Measurements from ENCODE around the gene THADA.
A peak's percentile ranks its signal among the peaks of the same experiment; 100 is the strongest.

The THADA gene

DNA sequence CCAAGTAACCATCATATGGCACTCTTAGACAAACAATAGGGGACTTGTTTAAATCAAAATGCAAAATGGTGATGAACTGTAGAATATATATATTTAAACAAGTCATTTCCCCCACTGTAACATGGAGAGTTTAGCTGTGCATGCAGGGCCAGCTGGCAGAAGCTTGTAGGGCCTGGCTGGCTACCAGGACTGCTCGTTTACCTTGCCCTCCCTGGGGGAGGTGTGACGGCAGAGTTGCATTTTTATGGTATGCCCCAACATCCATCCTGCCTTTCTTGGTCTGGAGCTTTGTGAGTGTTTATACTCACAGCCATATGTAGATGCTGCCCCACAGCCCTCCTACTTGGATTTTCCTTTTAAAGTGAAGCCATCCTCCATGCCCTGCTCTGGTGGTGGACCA lies 267.7 kb downstream of the THADA start:
- Histone ChIP-seq H3K9me3 (no peaks in the 10 kb centered on the region), H3K36me3 (no peaks in the 10 kb centered on the region), H3K27me3 (no peaks in the 10 kb centered on the region), H3K4me1 (ENCODE audit: control insufficient read depth in 1 of 2, insufficient read depth in 1 of 2, low read depth in 1 of 2, low read length in 1 of 2) (peaks cover 16 to 37% of the 10 kb centered on the region in 2 experiments), H3K27ac (no peak overlapping the region), H3K4me3 (ENCODE audit: low read depth in 1 of 2, low read length in 1 of 2) (no peak overlapping the region)
- no peak for TF ChIP-seq CTCF (IDR thresholded peaks at IDR 0.05)

GRCh38 chr2:43327119-43327518 lies 268.7 kb downstream of the THADA start:
- Histone ChIP-seq H3K27ac (peak overlapping the region; percentile 53), H3K27me3 (no peaks in the 10 kb centered on the region), H3K36me3 (no peaks in the 10 kb centered on the region), H3K4me3 (ENCODE audit: low read depth in 1 of 2, low read length in 1 of 2) (no peak overlapping the region), H3K4me1 (ENCODE audit: control insufficient read depth in 1 of 2, insufficient read depth in 1 of 2, low read depth in 1 of 2, low read length in 1 of 2) (peaks cover 10 to 26% of the 10 kb centered on the region in 2 experiments), H3K9me3 (no peaks in the 10 kb centered on the region)
- TF ChIP-seq CTCF (IDR thresholded peaks at IDR 0.05), result no peak

- TF ChIP-seq CTCF (IDR thresholded peaks at IDR 0.05), result no peak
- H3K4me1 ChIP-seq (ENCODE audit: control insufficient read depth in 1 of 2, insufficient read depth in 1 of 2, low read depth in 1 of 2, low read length in 1 of 2), result peaks cover 10 to 24% of the 10 kb centered on the region in 2 experiments
Observed at GRCh38 chr2:43326101-43326825, 269.6 kb downstream of the THADA start.

DNA sequence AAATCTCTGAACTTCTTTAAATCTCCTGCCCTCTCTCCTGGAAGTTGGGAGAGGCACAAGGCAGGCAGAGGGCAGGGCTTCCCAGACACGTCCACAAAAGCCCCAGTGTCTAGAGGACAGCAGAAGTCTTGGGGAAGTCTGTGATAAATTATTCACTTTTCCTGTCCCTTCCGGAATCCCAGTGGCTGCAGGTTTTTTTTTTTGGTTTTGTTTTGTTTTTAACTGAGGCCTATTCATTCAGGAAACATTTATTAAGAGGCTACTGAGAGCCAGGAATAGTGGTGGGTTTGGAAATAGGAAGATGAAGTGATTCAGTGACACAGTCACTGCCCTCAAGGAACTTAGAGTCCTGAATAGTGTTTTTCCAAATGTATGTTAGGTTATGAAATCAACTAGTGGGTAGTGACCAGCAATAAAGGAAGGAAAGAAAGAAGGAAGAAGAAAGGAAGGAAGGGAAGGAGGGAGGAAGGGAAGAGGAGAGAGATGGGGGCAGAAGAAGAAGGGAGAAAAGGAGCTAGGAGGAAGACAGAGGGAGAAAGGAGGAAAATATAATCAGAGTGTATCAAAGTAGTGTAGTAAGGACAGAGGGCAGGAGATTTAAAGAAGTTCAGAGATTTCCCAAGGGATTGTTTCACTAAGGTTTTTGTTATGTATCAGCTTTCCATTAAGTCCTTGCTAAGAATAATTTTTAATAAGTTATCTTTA lies 270.6 kb downstream of the THADA start:
- Histone ChIP-seq H3K27ac (no peak overlapping the region), H3K9me3 (no peaks in the 10 kb centered on the region), H3K36me3 (no peaks in the 10 kb centered on the region), H3K4me1 (ENCODE audit: control insufficient read depth in 1 of 2, insufficient read depth in 1 of 2, low read depth in 1 of 2, low read length in 1 of 2) (peaks cover 10 to 19% of the 10 kb centered on the region in 2 experiments), H3K27me3 (no peaks in the 10 kb centered on the region), H3K4me3 (ENCODE audit: low read depth in 1 of 2, low read length in 1 of 2) (no peak overlapping the region)
- TF ChIP-seq CTCF (IDR thresholded peaks at IDR 0.05), result no peak

More at GRCh38 chr2:43326101-43326825, 269.6 kb downstream of the THADA start:
- Histone ChIP-seq H3K27me3 (no peaks in the 10 kb centered on the region), H3K4me3 (ENCODE audit: low read depth in 1 of 2, low read length in 1 of 2) (no peak overlapping the region), H3K27ac (peak overlapping the region; percentile 53), H3K36me3 (no peaks in the 10 kb centered on the region), H3K9me3 (no peaks in the 10 kb centered on the region)

DNA sequence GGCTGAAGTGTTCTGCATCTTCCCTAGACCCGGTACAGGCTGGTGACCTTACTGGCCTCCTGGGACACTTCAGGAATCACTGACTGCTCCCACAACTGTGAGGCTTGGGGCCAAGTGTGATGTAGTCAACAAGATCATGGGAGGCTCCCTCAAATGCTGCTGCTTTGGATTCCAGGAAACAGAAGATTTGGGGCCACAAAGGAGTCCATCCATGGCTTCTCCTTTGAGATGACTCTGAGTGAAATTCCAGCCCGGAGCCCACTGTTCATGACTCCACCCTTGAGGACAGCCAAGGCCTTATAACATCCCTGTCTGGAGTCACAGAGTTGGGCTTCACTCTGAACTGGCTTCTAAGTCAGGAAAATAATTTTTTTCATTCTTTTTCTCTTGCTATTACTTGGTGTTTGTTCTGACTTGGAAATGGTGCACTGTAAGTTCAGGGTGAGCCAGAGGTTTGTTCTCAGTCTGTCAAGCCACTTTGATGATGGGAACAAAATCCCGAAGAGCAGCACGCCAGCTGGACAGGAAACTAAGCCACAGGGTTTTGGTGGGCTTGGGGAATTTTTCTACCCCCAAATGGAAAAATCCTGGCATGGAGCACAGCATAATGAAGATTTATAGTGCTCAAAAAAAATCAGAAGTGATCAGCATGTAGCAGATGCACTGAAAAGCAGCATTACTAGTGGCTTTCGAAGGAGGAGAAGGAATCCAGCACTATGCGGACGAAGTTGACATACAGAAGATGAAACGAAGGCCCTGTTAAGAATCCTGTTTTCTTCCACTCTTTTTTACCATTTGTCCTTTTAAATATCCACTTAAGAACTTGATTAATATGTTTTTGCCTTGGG lies 271.4 kb downstream of the THADA start:
- H3K4me1 ChIP-seq (ENCODE audit: control insufficient read depth in 1 of 2, insufficient read depth in 1 of 2, low read depth in 1 of 2, low read length in 1 of 2), result peaks cover 10 to 19% of the 10 kb centered on the region in 2 experiments
- peaks cover 5% of the 10 kb centered on the region for H3K36me3 ChIP-seq
- H3K9me3 ChIP-seq, result no peaks in the 10 kb centered on the region
- no peaks in the 10 kb centered on the region for H3K27me3 ChIP-seq
- no peak overlapping the region for H3K27ac ChIP-seq
- TF ChIP-seq CTCF (IDR thresholded peaks at IDR 0.05), result no peak
- H3K4me3 ChIP-seq (ENCODE audit: low read depth in 1 of 2, low read length in 1 of 2), result no peak overlapping the region

All from neutrophil (primary cell).